Measurements from ENCODE around the gene PDZD4.
"Not testable (repeated sequence)": the region's sequence is repeated elsewhere in the genome, so short reads cannot be mapped to it uniquely, and the experiment has no call there.

Gene PDZD4

GRCh38 chrX:153831429-153832150 lies 1.2 kb upstream of the PDZD4 start:
- no peak for DNase-seq (ENCODE audit: low read depth)

- DNase-seq (ENCODE audit: low read depth), result no peak
Measured at GRCh38 chrX:153830640-153831428, 490 bp upstream of the PDZD4 start.

GRCh38 chrX:153829549-153829798 lies 870 bp downstream of the PDZD4 start:
- DNase-seq (ENCODE audit: low read depth), result no peak

GRCh38 chrX:153828723-153829548 lies 1.4 kb downstream of the PDZD4 start:
- no peak for DNase-seq (ENCODE audit: low read depth)

GRCh38 chrX:153828308-153828707 lies 2.0 kb downstream of the PDZD4 start:
- no peak for DNase-seq (ENCODE audit: low read depth)

- no peak for DNase-seq (ENCODE audit: low read depth)
Measured at GRCh38 chrX:153827903-153828302, 2.4 kb downstream of the PDZD4 start.

GRCh38 chrX:153827016-153827415 lies 3.3 kb downstream of the PDZD4 start:
- DNase-seq (ENCODE audit: low read depth), result no peak

GRCh38 chrX:153825042-153825441 lies 5.3 kb downstream of the PDZD4 start:
- no peak for DNase-seq (ENCODE audit: low read depth)

GRCh38 chrX:153824348-153824747 lies 6.0 kb downstream of the PDZD4 start:
- DNase-seq (ENCODE audit: low read depth), result no peak

- DNase-seq (ENCODE audit: low read depth), result no peak
Measured at GRCh38 chrX:153821066-153821465, 9.3 kb downstream of the PDZD4 start.

- DNase-seq (ENCODE audit: low read depth), result no peak
Measured at GRCh38 chrX:153820601-153821000, 9.7 kb downstream of the PDZD4 start.

- DNase-seq (ENCODE audit: low read depth), result no peak
Measured at GRCh38 chrX:153819384-153820040, 10.8 kb downstream of the PDZD4 start.

- DNase-seq (ENCODE audit: low read depth), result no peak
Measured at GRCh38 chrX:153818571-153819383, 11.6 kb downstream of the PDZD4 start.

GRCh38 chrX:153818064-153818463 lies 12.3 kb downstream of the PDZD4 start:
- not testable (repeated sequence) for DNase-seq (ENCODE audit: low read depth)

- DNase-seq (ENCODE audit: low read depth), result no peak
Measured at GRCh38 chrX:153816831-153817690, 13.3 kb downstream of the PDZD4 start.

GRCh38 chrX:153814591-153815315 lies 15.6 kb downstream of the PDZD4 start:
- no peak for DNase-seq (ENCODE audit: low read depth)

- DNase-seq (ENCODE audit: low read depth), result no peak
Measured at GRCh38 chrX:153813161-153813560, 17.2 kb downstream of the PDZD4 start.

- no peak for DNase-seq (ENCODE audit: low read depth)
Measured at GRCh38 chrX:153812220-153812619, 18.1 kb downstream of the PDZD4 start.

- no peak for DNase-seq (ENCODE audit: low read depth)
Measured at GRCh38 chrX:153807976-153808375, 22.4 kb downstream of the PDZD4 start.
